ENCODE data around the gene ATG7.

ATG7 gene

DNA sequence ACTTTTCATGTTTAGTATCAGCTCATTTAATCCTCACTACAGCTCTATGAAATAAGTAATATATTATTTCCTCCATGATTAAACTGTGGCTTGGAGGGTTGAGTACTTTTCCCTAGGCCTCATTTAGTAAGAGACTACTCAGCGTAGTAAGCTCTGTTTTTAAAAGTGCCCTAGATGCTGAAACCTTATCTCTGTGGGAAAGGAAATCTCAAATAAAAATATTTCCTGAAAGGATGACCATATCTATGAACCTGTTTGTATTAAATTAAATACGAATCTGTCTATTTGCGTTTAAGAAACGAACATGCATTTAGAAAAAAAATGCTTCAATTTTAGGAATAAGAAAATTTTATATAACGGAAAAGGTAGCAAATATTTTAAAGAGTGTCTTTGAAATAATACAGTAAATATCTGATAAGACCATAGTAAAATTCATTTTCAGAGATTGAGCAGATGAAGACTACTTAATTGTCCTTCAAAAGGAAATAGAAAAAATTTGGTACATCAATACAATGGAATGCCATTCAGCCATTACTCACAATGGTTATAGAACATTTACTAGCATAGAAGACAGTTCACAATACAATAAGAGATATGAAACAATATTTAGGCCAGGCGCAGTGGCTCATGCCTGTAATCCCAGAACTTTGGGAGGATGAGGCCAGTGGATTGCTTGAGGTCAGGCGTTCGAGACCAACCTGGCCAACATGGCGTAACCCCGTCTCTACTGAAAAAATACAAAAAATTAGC, 56.2 kb downstream of the ATG7 start:
- H3K9me3 ChIP-seq (ENCODE audit: control insufficient read depth, insufficient read depth, low read depth, low read length): no peaks in the 10 kb centered on the region
- no peaks in the 10 kb centered on the region for H3K4me1 ChIP-seq (ENCODE audit: control insufficient read depth, insufficient read depth, low read length)
- POLR2A ChIA-PET: no interaction called here
- TF ChIP-seq ZNF155 (tag by site-specific recombination; IDR thresholded peaks at IDR 0.05): no peak
- no peak for TF ChIP-seq ZNF174 (tag by site-specific recombination; IDR thresholded peaks at IDR 0.05)
- CTCF ChIA-PET: interaction anchor here (0.7 to 1.1 kb wide), 2 partner anchors 92 to 268 kb away, joined by 3 to 4 read pairs; no protein-coding TSS in a partner anchor
- H3K4me3 ChIP-seq (ENCODE audit: low read depth, low read length): no peak overlapping the region
- H3K27ac ChIP-seq (ENCODE audit: extremely low read depth, low read depth, low read length): no peak overlapping the region
- peaks cover 11 to 38% of the 10 kb centered on the region in 2 experiments for H3K36me3 ChIP-seq (ENCODE audit: control insufficient read depth in 2 of 2, insufficient read depth in 1 of 2, low read length in 2 of 2)

DNA sequence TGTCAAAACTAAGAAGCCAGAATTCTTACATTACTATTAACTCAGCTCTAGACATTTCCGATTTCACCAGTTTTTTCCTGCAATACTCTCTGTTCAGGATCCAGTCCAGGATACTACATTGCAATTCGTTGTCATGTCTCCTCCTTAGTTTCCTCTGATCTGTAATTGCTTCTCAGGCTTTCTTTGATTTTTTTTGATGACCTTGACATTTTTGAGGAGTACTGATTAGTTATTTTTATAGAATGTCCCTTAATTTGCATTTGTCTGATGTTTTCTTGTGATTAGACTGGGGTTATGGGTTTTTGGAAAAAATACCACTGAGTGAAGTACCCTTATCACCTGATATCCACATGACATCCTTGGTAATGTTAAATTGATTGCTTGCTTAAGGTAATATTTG, 57.6 kb downstream of the ATG7 start:
- no peak for TF ChIP-seq ZNF830 (tag by site-specific recombination; IDR thresholded peaks at IDR 0.05; ENCODE audit: low read depth)
- TF ChIP-seq ZNF366 (tag by site-specific recombination; conservative IDR thresholded peaks at IDR 0.05): no peak
- TF ChIP-seq, protein P1, sequence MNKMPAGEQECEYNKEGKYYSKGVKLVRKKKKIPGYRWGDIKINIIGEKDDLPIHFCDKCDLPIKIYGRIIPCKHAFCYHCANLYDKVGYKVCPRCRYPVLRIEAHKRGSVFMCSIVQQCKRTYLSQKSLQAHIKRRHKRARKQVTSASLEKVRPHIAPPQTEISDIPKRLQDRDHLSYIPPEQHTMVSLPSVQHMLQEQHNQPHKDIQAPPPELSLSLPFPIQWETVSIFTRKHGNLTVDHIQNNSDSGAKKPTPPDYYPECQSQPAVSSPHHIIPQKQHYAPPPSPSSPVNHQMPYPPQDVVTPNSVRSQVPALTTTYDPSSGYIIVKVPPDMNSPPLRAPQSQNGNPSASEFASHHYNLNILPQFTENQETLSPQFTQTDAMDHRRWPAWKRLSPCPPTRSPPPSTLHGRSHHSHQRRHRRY (tag by site-specific recombination; IDR thresholded peaks at IDR 0.05): no peak
- TF ChIP-seq BCL11B (tag by site-specific recombination; IDR thresholded peaks at IDR 0.05; ENCODE audit: low read depth): no peak
- Histone ChIP-seq H3K4me3 (ENCODE audit: low read depth, low read length) (no peak overlapping the region), H3K36me3 (ENCODE audit: control insufficient read depth in 2 of 2, insufficient read depth in 1 of 2, low read length in 2 of 2) (peaks cover 7 to 26% of the 10 kb centered on the region in 2 experiments), H3K4me1 (ENCODE audit: control insufficient read depth, insufficient read depth, low read length) (no peaks in the 10 kb centered on the region), H3K9me3 (ENCODE audit: control insufficient read depth, insufficient read depth, low read depth, low read length) (no peaks in the 10 kb centered on the region), H3K27ac (ENCODE audit: extremely low read depth, low read depth, low read length) (no peak overlapping the region)
- ChIA-PET CTCF (interaction anchor here (0.6 kb wide), 2 partner anchors 76 to 335 kb away, joined by 3 to 7 read pairs; no protein-coding TSS in a partner anchor), POLR2A (no interaction called here)

DNA sequence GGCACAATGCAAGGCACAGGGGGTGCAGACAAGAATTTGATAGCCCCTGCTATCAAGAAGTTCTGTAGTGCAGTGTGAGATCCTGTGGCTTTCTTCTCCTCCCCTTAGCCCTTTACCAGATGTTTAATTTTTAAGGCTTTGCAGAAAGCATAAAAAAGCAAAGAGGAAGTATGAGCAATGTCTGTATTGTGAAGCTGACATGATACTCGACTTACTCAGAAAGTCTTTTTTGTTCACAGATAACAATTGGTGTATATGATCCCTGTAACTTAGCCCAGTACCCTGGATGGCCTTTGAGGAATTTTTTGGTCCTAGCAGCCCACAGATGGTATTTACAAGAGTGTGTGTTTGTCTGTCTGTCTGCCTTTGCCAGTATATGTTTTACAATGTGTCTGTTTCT, 58.9 kb downstream of the ATG7 start:
- Histone ChIP-seq H3K4me3 (ENCODE audit: low read depth, low read length) (no peak overlapping the region), H3K36me3 (ENCODE audit: control insufficient read depth in 2 of 2, insufficient read depth in 1 of 2, low read length in 2 of 2) (peaks cover 7 to 22% of the 10 kb centered on the region in 2 experiments), H3K4me1 (ENCODE audit: control insufficient read depth, insufficient read depth, low read length) (no peaks in the 10 kb centered on the region), H3K9me3 (ENCODE audit: control insufficient read depth, insufficient read depth, low read depth, low read length) (no peaks in the 10 kb centered on the region), H3K27ac (ENCODE audit: extremely low read depth, low read depth, low read length) (no peak overlapping the region)
- TF ChIP-seq ZNF324 (tag by site-specific recombination; IDR thresholded peaks at IDR 0.05): no peak
- no peak for TF ChIP-seq ZNF658 (tag by site-specific recombination; IDR thresholded peaks at IDR 0.05)
- no peak for TF ChIP-seq ZNF701 (tag by site-specific recombination; IDR thresholded peaks at IDR 0.05)
- TF ChIP-seq, protein P2, sequence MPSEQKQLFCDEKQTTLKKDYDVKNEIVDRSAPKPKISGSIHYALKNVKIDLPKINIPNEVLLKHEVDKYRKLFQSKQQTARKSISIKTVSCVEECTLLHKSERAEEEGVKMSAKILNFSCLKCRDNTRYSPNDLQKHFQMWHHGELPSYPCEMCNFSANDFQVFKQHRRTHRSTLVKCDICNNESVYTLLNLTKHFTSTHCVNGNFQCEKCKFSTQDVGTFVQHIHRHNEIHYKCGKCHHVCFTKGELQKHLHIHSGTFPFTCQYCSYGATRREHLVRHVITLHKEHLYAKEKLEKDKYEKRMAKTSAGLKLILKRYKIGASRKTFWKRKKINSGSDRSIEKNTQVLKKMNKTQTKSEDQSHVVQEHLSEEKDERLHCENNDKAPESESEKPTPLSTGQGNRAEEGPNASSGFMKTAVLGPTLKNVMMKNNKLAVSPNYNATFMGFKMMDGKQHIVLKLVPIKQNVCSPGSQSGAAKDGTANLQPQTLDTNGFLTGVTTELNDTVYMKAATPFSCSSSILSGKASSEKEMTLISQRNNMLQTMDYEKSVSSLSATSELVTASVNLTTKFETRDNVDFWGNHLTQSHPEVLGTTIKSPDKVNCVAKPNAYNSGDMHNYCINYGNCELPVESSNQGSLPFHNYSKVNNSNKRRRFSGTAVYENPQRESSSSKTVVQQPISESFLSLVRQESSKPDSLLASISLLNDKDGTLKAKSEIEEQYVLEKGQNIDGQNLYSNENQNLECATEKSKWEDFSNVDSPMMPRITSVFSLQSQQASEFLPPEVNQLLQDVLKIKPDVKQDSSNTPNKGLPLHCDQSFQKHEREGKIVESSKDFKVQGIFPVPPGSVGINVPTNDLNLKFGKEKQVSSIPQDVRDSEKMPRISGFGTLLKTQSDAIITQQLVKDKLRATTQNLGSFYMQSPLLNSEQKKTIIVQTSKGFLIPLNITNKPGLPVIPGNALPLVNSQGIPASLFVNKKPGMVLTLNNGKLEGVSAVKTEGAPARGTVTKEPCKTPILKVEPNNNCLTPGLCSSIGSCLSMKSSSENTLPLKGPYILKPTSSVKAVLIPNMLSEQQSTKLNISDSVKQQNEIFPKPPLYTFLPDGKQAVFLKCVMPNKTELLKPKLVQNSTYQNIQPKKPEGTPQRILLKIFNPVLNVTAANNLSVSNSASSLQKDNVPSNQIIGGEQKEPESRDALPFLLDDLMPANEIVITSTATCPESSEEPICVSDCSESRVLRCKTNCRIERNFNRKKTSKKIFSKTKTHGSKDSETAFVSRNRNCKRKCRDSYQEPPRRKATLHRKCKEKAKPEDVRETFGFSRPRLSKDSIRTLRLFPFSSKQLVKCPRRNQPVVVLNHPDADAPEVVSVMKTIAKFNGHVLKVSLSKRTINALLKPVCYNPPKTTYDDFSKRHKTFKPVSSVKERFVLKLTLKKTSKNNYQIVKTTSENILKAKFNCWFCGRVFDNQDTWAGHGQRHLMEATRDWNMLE (tag by site-specific recombination; conservative IDR thresholded peaks at IDR 0.05; ENCODE audit: low read depth): no peak
- no peak for TF ChIP-seq ZNF37A (tag by site-specific recombination; IDR thresholded peaks at IDR 0.05)
- no peak for TF ChIP-seq HOXA7 (CRISPR knock-in tag; IDR thresholded peaks at IDR 0.05; ENCODE audit: borderline replicate concordance)
- no peak for TF ChIP-seq BCL11B (tag by site-specific recombination; IDR thresholded peaks at IDR 0.05; ENCODE audit: low read depth)
- TF ChIP-seq, protein P3, sequence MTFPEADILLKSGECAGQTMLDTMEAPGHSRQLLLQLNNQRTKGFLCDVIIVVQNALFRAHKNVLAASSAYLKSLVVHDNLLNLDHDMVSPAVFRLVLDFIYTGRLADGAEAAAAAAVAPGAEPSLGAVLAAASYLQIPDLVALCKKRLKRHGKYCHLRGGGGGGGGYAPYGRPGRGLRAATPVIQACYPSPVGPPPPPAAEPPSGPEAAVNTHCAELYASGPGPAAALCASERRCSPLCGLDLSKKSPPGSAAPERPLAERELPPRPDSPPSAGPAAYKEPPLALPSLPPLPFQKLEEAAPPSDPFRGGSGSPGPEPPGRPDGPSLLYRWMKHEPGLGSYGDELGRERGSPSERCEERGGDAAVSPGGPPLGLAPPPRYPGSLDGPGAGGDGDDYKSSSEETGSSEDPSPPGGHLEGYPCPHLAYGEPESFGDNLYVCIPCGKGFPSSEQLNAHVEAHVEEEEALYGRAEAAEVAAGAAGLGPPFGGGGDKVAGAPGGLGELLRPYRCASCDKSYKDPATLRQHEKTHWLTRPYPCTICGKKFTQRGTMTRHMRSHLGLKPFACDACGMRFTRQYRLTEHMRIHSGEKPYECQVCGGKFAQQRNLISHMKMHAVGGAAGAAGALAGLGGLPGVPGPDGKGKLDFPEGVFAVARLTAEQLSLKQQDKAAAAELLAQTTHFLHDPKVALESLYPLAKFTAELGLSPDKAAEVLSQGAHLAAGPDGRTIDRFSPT (tag by site-specific recombination; IDR thresholded peaks at IDR 0.05): no peak
- ChIA-PET CTCF (interaction anchor here (0.6 to 1.4 kb wide), 3 partner anchors 95 to 271 kb away, joined by 3 to 7 read pairs (median 3); no protein-coding TSS in a partner anchor), POLR2A (no interaction called here)
